Trophoblast cell (in vitro differentiated cells and primary cell): ENCODE data around the gene CHN2.

ENCODE experiments used
- DNase-seq, 2 donors: peaks; one replicate each; pipeline ENCODE4 v3.0.0-alpha.2; 2016
- H2AFZ ChIP-seq: 2 replicates; pipeline ENCODE4 v1.6.1; 2013; ENCODE audit warnings: low read length, moderate library complexity, mild to moderate bottlenecking; ENCODE audit not compliant: insufficient read depth, poor library complexity
- H2AK5ac ChIP-seq: 2 replicates; pipeline ENCODE4 v1.6.1; 2013; ENCODE audit warnings: mild to moderate bottlenecking, low read length
- H2BK120ac ChIP-seq: 2 replicates; pipeline ENCODE4 v1.6.1; 2013; ENCODE audit warnings: low read length, mild to moderate bottlenecking, moderate library complexity; ENCODE audit not compliant: insufficient read depth, poor library complexity
- H2BK12ac ChIP-seq: 2 replicates; pipeline ENCODE4 v1.6.1; 2013; ENCODE audit warnings: mild to moderate bottlenecking, low read length, moderate library complexity
- H2BK5ac ChIP-seq: 2 replicates; pipeline ENCODE4 v1.6.1; 2013; ENCODE audit warnings: low read length, low read depth, moderate library complexity, mild to moderate bottlenecking; ENCODE audit not compliant: poor library complexity
- H3K14ac ChIP-seq: 2 replicates; pipeline ENCODE4 v1.6.1; 2013; ENCODE audit warnings: mild to moderate bottlenecking, low read length
- H3K18ac ChIP-seq: 2 replicates; pipeline ENCODE4 v1.6.1; 2013; ENCODE audit warnings: mild to moderate bottlenecking, low read length
- H3K23ac ChIP-seq: 2 replicates; pipeline ENCODE4 v1.6.1; 2013; ENCODE audit warnings: low read length
- H3K27ac ChIP-seq: 2 replicates; pipeline ENCODE4 v1.5.1; 2013; ENCODE audit warnings: low read depth, mild to moderate bottlenecking, inconsistent platforms, low read length, moderate library complexity
- H3K27me3 ChIP-seq: 2 replicates; pipeline ENCODE4 v1.6.1; 2013; ENCODE audit warnings: inconsistent platforms, mild to moderate bottlenecking, low read length, moderate library complexity; ENCODE audit not compliant: insufficient read depth
- H3K36me3 ChIP-seq, 2 experiments: 1 replicate in 1 of 2; 2 replicates in 1 of 2; pipeline ENCODE4 v1.6.1; 2013; ENCODE audit warnings: low read length in 2 of 2, mild to moderate bottlenecking in 2 of 2, moderate library complexity in 1 of 2; ENCODE audit not compliant: insufficient read depth in 2 of 2, control insufficient read depth in 1 of 2
- H3K4ac ChIP-seq: 2 replicates; pipeline ENCODE4 v1.6.1; 2013; ENCODE audit warnings: low read depth, mild to moderate bottlenecking, low read length, moderate library complexity
- H3K4me1 ChIP-seq, 2 experiments: 1 replicate in 1 of 2; 2 replicates in 1 of 2; pipeline ENCODE4 v1.6.1; 2013; ENCODE audit warnings: low read length in 2 of 2, mild to moderate bottlenecking in 2 of 2, moderate library complexity in 1 of 2; ENCODE audit not compliant: insufficient read depth in 2 of 2, control insufficient read depth in 1 of 2
- H3K4me2 ChIP-seq: 2 replicates; pipeline ENCODE4 v1.6.1; 2013; ENCODE audit warnings: inconsistent platforms, mild to moderate bottlenecking, low read length, moderate library complexity
- H3K4me3 ChIP-seq: 2 replicates; pipeline ENCODE4 v1.5.1; 2013; ENCODE audit warnings: mild to moderate bottlenecking, low read depth, low read length, inconsistent platforms
- H3K79me1 ChIP-seq: one replicate; pipeline ENCODE4 v1.6.1; 2013; ENCODE audit warnings: low read length
- H3K79me2 ChIP-seq: 2 replicates; pipeline ENCODE4 v1.6.1; 2013; ENCODE audit warnings: low read length, mild to moderate bottlenecking; ENCODE audit not compliant: control insufficient read depth, insufficient read depth, poor library complexity
- H3K9ac ChIP-seq: 2 replicates; pipeline ENCODE4 v1.6.1; 2013; ENCODE audit warnings: mild to moderate bottlenecking, low read length
- H3K9me3 ChIP-seq: 2 replicates; pipeline ENCODE4 v1.6.1; 2013; ENCODE audit warnings: low read depth, mild to moderate bottlenecking, control low read depth, inconsistent platforms, low read length; ENCODE audit not compliant: insufficient read depth
- H4K12ac ChIP-seq: 2 replicates; pipeline ENCODE4 v1.6.1; 2013; ENCODE audit warnings: low read depth, mild to moderate bottlenecking, low read length, moderate library complexity
- H4K8ac ChIP-seq: 2 replicates; pipeline ENCODE4 v1.6.1; 2013; ENCODE audit warnings: low read depth, mild to moderate bottlenecking, low read length, moderate library complexity
- H4K91ac ChIP-seq: one replicate; pipeline ENCODE4 v1.6.1; 2013; ENCODE audit warnings: low read depth, mild to moderate bottlenecking, low read length, moderate library complexity
- WGBS: extraction: QIAGEN DNeasy Blood & Tissue Kit; methylation state at CpG from one replicate; pipeline ENCODE4 v1.1.7; 2013; ENCODE audit warnings: missing lambda C conversion rate; ENCODE audit not compliant: insufficient read length, insufficient coverage; ENCODE audit errors: extremely low coverage; 5-methylcytosine and 5-hydroxymethylcytosine counted together

Gene CHN2

DNA sequence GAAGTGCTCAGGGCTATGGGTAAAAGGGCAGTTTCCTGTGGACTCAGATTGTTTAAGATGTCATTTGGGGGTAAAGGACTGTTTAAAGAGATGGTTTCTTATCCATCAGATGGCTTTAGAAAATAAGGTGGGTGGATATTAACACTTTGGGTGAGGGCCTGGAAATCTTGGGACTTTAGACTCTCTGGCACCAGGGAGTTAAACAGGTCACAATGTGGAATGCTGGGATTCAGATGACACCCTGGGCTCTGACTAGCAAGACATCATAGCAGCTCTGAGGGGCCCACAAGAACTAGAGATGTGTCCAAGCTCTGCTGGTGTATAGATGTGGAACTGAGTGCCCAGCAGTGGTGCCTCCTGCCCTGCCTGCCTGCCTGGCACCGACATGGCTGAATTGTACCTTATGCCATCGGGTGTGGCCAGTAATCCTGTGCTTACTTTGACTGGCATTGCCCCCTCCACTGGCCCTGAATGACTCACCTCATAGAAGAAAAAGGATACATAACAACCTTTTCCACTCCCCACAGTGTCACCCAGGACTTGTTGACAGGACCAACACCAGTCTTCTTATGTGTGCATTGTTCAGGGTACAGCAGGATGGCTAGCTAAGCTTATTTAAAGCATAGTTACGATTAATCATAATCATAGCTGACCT is 269.1 kb downstream of the CHN2 start:
- H2BK12ac ChIP-seq: no peak overlapping the region
- no peaks in the 10 kb centered on the region for H3K9me3 ChIP-seq
- H3K36me3 ChIP-seq: peaks cover 0 to 17% of the 10 kb centered on the region in 2 experiments
- no peak overlapping the region for H3K27ac ChIP-seq
- H2BK120ac ChIP-seq: no peak overlapping the region
- no peak overlapping the region for H3K4me3 ChIP-seq
- H3K14ac ChIP-seq: no peak overlapping the region
- no peak overlapping the region for H4K8ac ChIP-seq
- no peak overlapping the region for H4K91ac ChIP-seq
- no peak overlapping the region for H2BK5ac ChIP-seq
- H3K79me1 ChIP-seq: peaks cover 1% of the 10 kb centered on the region
- H3K9ac ChIP-seq: no peak overlapping the region
- H3K4me2 ChIP-seq: no peak overlapping the region
- no peak overlapping the region for H3K4ac ChIP-seq
- no peak overlapping the region for H2AK5ac ChIP-seq
- H3K18ac ChIP-seq: no peak overlapping the region
- peaks cover 3 to 6% of the 10 kb centered on the region in 2 experiments for H3K4me1 ChIP-seq
- H4K12ac ChIP-seq: no peak overlapping the region
- H3K23ac ChIP-seq: no peak overlapping the region
- no peaks in the 10 kb centered on the region for H3K27me3 ChIP-seq
- no CpG with 5 or more reads among the region's 3 CpGs for WGBS
- H3K79me2 ChIP-seq: no peaks in the 10 kb centered on the region
- DNase-seq: no peak
- H2AFZ ChIP-seq: no peak overlapping the region

DNA sequence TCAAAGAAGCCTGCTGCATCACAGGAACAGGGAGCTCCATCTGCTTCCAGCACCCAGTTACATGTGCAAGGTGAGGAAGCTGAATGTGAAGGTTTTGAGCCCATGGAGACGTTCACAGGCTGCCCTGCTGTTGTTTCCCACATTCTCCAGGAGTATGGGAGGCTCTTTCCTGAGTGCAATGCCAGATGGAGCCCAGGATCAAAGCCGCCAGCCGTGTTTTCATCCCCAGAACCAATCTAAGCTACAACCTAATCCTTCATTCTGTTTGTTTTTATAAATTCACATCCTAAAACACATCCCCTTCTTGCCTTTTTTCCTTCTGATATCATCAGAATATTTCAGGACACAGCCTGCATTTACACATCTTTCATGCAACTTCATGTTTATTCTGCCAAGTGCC is 270.2 kb downstream of the CHN2 start:
- Histone ChIP-seq H3K27me3 (no peaks in the 10 kb centered on the region), H3K79me1 (peaks cover 1% of the 10 kb centered on the region), H4K8ac (no peak overlapping the region), H3K14ac (no peak overlapping the region), H3K4me2 (no peak overlapping the region), H3K4me1 (no peaks in the 10 kb centered on the region), H2AFZ (no peak overlapping the region), H3K9ac (no peak overlapping the region), H3K9me3 (no peaks in the 10 kb centered on the region), H2BK120ac (no peak overlapping the region), H3K36me3 (peaks cover 0 to 13% of the 10 kb centered on the region in 2 experiments), H2BK12ac (no peak overlapping the region), H3K4ac (no peak overlapping the region), H3K79me2 (no peaks in the 10 kb centered on the region), H3K18ac (no peak overlapping the region), H3K27ac (no peak overlapping the region), H3K4me3 (no peak overlapping the region), H2AK5ac (no peak overlapping the region), H2BK5ac (no peak overlapping the region), H4K12ac (no peak overlapping the region), H4K91ac (no peak overlapping the region), H3K23ac (no peak overlapping the region)
- no peak for DNase-seq
- no CpG with 5 or more reads among the region's 3 CpGs for WGBS

DNA sequence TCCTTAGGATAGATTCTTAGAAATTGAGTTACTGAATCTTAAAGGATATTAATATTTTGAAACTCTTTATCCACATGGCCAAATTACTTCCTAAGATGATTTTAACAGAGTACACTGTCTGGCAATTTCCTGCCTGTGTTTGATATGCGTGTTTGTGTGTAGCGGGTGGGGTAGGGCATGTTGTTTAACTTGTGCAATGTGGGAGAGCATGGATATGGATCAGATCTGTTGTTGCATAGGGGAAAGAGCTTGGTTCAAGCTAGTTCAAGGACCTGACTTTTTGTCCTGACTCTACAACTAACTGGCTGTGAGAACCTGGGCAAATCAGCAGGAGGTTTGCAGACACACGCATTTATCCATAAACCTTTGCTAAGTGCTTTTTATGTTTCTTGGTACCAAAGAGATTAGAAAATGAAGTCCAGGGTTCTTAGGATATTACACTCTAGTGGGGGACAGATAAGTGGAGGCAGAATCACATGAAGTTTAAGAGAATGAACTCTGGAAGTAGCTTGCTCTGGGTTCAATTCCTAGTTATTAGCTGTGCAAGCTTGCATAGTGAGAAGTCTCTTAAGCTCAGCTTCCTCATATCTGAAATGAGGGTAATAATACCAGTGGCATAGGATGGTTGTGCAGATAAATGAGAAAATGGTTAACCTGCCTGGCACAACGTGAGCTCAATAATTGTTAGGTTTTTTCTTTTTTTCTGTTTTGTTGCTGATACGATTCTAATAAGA is 272.8 kb downstream of the CHN2 start:
- H3K79me1 ChIP-seq: peaks cover 1% of the 10 kb centered on the region
- H2BK12ac ChIP-seq: no peak overlapping the region
- no peak overlapping the region for H4K8ac ChIP-seq
- H3K9me3 ChIP-seq: no peaks in the 10 kb centered on the region
- H3K9ac ChIP-seq: no peak overlapping the region
- peak overlapping the region; percentile 14 for H3K23ac ChIP-seq
- no peak overlapping the region for H3K4me3 ChIP-seq
- H2BK5ac ChIP-seq: no peak overlapping the region
- H3K27ac ChIP-seq: no peak overlapping the region
- H4K91ac ChIP-seq: no peak overlapping the region
- no CpG with 5 or more reads among the region's 5 CpGs for WGBS
- no peaks in the 10 kb centered on the region for H3K79me2 ChIP-seq
- H3K4ac ChIP-seq: no peak overlapping the region
- no peak overlapping the region for H3K18ac ChIP-seq
- no peak overlapping the region for H2AK5ac ChIP-seq
- peaks cover 0 to 7% of the 10 kb centered on the region in 2 experiments for H3K36me3 ChIP-seq
- DNase-seq: no peak
- H3K14ac ChIP-seq: no peak overlapping the region
- H3K4me1 ChIP-seq: no peaks in the 10 kb centered on the region
- no peaks in the 10 kb centered on the region for H3K27me3 ChIP-seq
- H2AFZ ChIP-seq: no peak overlapping the region
- H3K4me2 ChIP-seq: no peak overlapping the region
- H2BK120ac ChIP-seq: no peak overlapping the region
- H4K12ac ChIP-seq: no peak overlapping the region

DNA sequence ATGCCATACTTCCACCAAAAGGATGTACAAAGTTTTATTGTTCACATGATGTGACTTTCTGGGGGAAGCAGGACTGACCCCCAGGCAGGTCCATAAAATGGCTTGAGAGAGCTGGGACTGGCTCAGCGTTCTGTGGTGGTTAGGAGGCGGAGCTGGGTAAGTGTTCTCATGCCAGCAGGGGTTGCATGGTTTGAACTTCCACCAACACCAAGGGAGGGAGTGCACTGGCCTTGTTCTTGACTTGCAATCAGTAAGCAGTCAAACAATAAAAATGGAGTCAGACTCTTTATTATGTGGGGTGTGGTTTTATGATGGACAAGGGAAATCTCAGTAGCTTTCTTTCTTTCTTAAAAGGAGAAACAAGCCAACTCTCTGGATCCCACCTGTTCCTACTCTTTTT is 273.6 kb downstream of the CHN2 start:
- Histone ChIP-seq H3K23ac (no peak overlapping the region), H3K27me3 (no peaks in the 10 kb centered on the region), H2BK5ac (no peak overlapping the region), H3K27ac (no peak overlapping the region), H3K18ac (peak overlapping the region; percentile 56), H3K79me1 (peaks cover 1% of the 10 kb centered on the region), H2AK5ac (no peak overlapping the region), H2AFZ (no peak overlapping the region), H3K36me3 (peaks cover 0 to 7% of the 10 kb centered on the region in 2 experiments), H3K9ac (no peak overlapping the region), H2BK12ac (no peak overlapping the region), H3K4me1 (no peaks in the 10 kb centered on the region), H3K79me2 (no peaks in the 10 kb centered on the region), H3K4me2 (no peak overlapping the region), H4K8ac (peak overlapping the region; percentile 16), H4K91ac (no peak overlapping the region), H3K14ac (no peak overlapping the region), H3K4ac (no peak overlapping the region), H4K12ac (no peak overlapping the region), H2BK120ac (no peak overlapping the region), H3K9me3 (no peaks in the 10 kb centered on the region), H3K4me3 (no peak overlapping the region)
- no CpG with 5 or more reads among the region's 2 CpGs for WGBS
- no peak for DNase-seq
